Measurements from ENCODE around the gene USP40. TPM values are rescaled to one million over a fixed set of nuclear protein-coding genes. Genes with fewer than 3 reads are reported as not detected.

USP40 gene
- total RNA-seq, 3 donors from 2014 or later: 29.2 to 53.4 (median 35.2) TPM

- H3K27me3 ChIP-seq: no peaks in the 10 kb centered on the region
- TF ChIP-seq POLR2AphosphoS5 (IDR thresholded peaks at IDR 0.05): no peak
- TF ChIP-seq POLR2A (IDR thresholded peaks at IDR 0.05): no peak
- TF ChIP-seq, protein P1, sequence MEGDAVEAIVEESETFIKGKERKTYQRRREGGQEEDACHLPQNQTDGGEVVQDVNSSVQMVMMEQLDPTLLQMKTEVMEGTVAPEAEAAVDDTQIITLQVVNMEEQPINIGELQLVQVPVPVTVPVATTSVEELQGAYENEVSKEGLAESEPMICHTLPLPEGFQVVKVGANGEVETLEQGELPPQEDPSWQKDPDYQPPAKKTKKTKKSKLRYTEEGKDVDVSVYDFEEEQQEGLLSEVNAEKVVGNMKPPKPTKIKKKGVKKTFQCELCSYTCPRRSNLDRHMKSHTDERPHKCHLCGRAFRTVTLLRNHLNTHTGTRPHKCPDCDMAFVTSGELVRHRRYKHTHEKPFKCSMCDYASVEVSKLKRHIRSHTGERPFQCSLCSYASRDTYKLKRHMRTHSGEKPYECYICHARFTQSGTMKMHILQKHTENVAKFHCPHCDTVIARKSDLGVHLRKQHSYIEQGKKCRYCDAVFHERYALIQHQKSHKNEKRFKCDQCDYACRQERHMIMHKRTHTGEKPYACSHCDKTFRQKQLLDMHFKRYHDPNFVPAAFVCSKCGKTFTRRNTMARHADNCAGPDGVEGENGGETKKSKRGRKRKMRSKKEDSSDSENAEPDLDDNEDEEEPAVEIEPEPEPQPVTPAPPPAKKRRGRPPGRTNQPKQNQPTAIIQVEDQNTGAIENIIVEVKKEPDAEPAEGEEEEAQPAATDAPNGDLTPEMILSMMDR (IDR thresholded peaks at IDR 0.05): no peak
- peak overlapping the region in 1 of 2 donors; percentile 69 for H3K27ac ChIP-seq
- no peak for DNase-seq (ENCODE audit: low spot score in 2 of 2)
- H3K9me3 ChIP-seq: no peaks in the 10 kb centered on the region
- intact Hi-C loops (cut with DNase I; ENCODE audit: low total_unique reads): no loop called here
- H3K4me1 ChIP-seq: no peaks in the 10 kb centered on the region
- H3K36me3 ChIP-seq: peaks cover 11% of the 10 kb centered on the region
- H3K4me3 ChIP-seq: no peak overlapping the region
Observed at GRCh38 chr2:233479616-233480489, 86.7 kb downstream of the USP40 start.

DNA sequence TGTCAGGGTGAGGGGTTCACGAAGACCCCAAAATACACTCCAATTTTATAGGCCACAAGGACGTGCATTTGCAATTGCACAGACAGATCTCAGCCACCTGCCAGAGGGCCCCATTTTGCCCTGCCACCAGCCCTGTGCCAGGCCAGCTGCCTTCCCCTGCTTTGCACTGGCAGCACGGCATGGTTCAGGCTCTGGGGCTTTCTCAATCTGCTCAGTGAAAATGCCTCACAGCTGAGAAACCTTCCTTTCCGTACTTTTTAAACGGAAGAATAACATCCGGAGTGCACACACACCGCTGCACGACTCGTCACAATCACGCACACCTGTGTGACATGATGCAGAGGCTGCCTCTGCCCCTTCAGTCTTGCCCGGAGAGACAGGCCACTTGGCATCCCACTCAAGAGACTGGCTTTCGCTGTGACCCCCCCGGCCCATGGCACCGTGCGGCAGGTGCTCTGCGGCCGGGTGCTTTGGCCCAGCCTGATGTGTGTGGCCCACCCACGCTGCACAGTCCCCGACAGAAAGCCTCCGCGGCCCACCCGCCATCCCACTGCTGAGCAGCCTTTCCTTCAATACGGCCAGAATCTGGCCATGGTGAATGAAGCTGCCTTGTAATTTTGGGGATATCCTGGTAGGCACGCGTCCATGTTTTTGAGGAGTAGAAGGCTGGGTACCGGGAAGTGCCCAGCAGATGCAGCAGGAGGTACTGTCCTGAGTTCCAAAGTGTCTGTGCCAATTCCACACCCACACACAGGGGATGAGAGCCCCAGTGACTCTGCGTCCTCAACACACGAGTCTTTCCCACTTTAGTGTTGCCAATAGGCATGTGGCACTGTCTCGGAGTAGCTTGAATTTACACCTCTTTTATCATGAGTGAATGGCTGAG lies 88.8 kb downstream of the USP40 start:
- no peak for DNase-seq (ENCODE audit: low spot score in 2 of 2)
- no peak overlapping the region for H3K4me3 ChIP-seq

DNA sequence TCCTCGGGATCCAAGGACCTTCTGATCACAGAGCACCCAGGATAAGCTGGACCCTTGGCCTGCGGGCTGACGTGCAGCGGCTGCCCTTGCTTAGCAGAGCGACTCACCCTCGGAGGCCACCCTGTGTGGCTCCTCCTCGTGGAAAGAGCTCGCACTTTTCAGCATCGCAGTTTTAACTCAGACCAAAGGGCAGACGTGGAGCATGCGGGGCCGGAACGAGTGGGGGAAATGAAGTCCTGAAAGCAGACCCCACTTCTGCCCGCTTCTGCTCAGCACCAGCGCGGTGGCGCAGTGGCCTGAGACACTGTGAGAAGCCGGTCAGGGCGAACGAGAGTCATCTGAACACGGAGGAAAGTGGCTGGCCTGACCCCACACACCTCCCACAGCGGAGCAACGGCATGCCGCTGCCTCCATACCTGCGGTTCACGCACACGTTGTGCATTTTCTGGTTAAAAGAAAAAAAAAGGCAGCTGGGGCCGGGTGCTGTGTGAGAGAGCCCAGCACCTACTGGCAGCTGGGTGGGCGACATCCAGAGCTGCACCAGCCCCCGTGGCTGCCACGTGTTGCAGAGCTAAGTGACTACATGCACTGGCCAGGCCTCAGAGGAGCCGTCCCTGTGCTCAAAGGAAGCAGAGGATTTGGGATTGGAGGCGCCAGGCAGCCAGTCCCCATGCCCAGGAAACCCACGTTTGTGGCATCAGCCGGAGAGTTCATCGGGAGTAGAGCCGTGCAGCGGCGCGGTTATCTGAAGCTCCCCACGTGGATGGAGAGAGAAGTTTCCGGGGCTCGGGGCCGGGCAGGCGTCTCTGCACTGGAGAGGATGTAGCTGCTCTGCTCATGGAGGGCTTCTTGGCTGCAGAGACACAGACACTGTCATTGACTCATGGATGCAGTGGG lies 89.7 kb downstream of the USP40 start:
- DNase-seq (ENCODE audit: low spot score in 2 of 2): no peak
- Histone ChIP-seq H3K4me1 (no peaks in the 10 kb centered on the region), H3K9me3 (no peaks in the 10 kb centered on the region), H3K27me3 (no peaks in the 10 kb centered on the region), H3K27ac (no peak overlapping the region), H3K4me3 (no peak overlapping the region), H3K36me3 (peaks cover 11% of the 10 kb centered on the region)
- TF ChIP-seq, protein P1 (IDR thresholded peaks at IDR 0.05): no peak
- TF ChIP-seq POLR2A (IDR thresholded peaks at IDR 0.05) (no peak), POLR2AphosphoS5 (IDR thresholded peaks at IDR 0.05) (no peak)
- intact Hi-C loops (cut with DNase I; ENCODE audit: low total_unique reads): no loop called here

More for the DNA sequence above, 88.8 kb downstream of the USP40 start:
- Histone ChIP-seq H3K9me3 (no peaks in the 10 kb centered on the region), H3K27ac (no peak overlapping the region), H3K4me1 (no peaks in the 10 kb centered on the region), H3K36me3 (peaks cover 11% of the 10 kb centered on the region), H3K27me3 (no peaks in the 10 kb centered on the region)
- intact Hi-C loops (cut with DNase I; ENCODE audit: low total_unique reads): no loop called here
- TF ChIP-seq, protein P1 (IDR thresholded peaks at IDR 0.05): no peak
- TF ChIP-seq POLR2AphosphoS5 (IDR thresholded peaks at IDR 0.05): no peak
- TF ChIP-seq POLR2A (IDR thresholded peaks at IDR 0.05): no peak

- H3K36me3 ChIP-seq: peaks cover 11% of the 10 kb centered on the region
- H3K4me3 ChIP-seq: no peak overlapping the region
- intact Hi-C loops (cut with DNase I; ENCODE audit: low total_unique reads): no loop called here
- no peaks in the 10 kb centered on the region for H3K27me3 ChIP-seq
- no peak for TF ChIP-seq POLR2AphosphoS5 (IDR thresholded peaks at IDR 0.05)
- TF ChIP-seq, protein P1 (IDR thresholded peaks at IDR 0.05): no peak
- no peak for TF ChIP-seq POLR2A (IDR thresholded peaks at IDR 0.05)
- H3K9me3 ChIP-seq: no peaks in the 10 kb centered on the region
- H3K4me1 ChIP-seq: no peaks in the 10 kb centered on the region
- no peak overlapping the region for H3K27ac ChIP-seq
- no peak for DNase-seq (ENCODE audit: low spot score in 2 of 2)
Observed at GRCh38 chr2:233476063-233476410, 90.5 kb downstream of the USP40 start.
